ENCODE data around the gene KBTBD4.
A peak's percentile ranks its signal among the peaks of the same experiment; 100 is the strongest.

The KBTBD4 gene

DNA sequence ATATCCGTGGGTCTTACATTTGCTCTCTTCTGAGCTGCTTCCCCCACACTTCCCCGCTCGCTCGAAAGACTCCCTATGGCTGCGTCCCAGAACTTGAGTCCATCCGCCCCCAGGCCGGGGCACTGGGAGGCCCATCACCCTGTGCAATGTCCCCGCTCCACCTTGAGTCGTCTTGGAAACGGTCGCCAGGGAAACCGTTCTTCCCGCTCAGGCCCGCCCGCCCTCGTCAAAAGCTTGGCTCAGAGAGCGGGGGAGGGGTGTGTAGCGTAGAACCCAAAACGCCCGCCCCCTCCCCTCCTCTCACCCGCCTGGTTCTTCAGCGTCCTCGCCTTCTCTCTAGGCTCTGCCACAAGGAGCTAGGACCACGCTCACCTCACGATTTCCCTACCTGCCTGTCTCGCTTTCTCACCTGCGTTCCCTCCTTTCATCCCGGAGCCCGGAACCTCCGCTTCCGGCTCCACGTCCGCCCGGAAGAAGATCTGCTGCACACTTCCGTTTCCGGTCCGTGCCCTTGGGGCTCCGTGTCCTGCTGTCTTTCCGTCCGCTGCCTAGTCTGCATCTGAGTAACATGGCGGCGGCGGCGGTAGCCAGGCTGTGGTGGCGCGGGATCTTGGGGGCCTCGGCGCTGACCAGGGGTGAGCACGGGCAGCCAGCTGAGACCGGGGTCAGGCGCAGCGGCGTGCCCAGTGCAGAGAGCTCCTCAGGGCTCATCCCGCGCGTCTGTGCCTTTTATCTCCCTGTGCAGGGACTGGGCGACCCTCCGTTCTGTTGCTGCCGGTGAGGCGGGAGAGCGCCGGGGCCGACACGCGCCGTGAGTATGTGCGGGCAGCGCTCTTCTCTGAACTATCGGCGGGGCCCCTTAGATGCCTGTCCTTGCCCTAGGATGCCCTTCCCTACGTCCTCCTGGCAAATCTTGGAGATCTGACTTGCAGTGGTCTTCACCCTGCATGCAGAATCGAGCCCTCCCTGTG, at the start of gene KBTBD4, which contains the start of gene NDUFS3:
KBTBD4 (minus strand) TSS at position 447 of the 971 bp plus-strand sequence; CDS start at position 428, 19 bp downstream.
NDUFS3 (plus strand) TSS at position 551 of the 971 bp plus-strand sequence; CDS start at position 569, 18 bp downstream.
- DNase-seq = peak; percentile 88

- no peak for DNase-seq
Observed at GRCh38 chr11:47628026-47628425, 49.3 kb upstream of the KBTBD4 start.

GRCh38 chr11:47626234-47626633, 47.5 kb upstream of the KBTBD4 start:
- no peak for DNase-seq

DNA sequence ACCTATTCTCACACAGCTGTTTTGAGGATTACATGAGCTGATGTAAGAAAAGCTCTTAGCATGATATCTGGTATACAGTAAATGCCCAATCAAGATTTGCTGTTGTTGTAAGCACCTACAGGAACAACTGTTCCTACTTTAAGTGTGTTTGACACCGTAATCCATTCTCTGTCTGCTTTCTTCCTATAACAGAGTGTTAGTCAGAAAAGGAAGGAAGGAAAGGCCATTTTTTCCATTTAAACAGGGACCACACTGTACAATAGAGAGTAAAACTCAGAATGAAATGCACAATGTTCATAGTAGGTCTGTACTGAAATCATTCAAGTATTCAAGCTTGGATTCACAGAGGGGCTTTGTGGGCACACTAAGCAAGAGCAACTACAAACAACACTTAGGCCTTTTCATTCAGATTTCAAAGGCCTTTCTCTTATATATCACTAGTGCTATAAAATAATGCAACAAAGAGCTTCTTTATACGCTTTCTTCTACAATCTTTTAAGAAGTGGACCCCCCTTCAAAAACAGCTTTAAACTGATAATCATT, 42.1 kb upstream of the KBTBD4 start:
- no peak for DNase-seq

DNA sequence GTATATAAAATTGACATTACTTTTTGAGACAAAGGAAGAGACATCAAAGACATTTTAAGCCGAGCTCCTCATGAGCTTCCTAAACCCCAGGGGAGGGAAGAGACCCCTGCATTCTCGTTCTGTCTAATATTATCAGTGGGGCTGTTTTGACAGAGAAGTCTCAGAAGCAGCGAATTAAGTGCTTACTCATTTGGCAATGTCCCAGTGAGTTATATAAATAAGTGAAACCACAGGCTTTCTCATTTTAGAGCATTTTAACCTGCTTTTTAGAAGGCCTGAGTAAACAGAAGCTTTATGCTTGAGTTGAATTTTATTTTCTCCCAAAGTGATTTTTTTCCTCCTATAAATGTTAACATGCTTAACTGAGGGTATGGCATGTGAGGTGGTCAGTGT, 38.6 kb upstream of the KBTBD4 start:
- peak; percentile 71 for DNase-seq

- peak; percentile 62 for DNase-seq
Observed at GRCh38 chr11:47616726-47617416, 38.1 kb upstream of the KBTBD4 start.

DNA sequence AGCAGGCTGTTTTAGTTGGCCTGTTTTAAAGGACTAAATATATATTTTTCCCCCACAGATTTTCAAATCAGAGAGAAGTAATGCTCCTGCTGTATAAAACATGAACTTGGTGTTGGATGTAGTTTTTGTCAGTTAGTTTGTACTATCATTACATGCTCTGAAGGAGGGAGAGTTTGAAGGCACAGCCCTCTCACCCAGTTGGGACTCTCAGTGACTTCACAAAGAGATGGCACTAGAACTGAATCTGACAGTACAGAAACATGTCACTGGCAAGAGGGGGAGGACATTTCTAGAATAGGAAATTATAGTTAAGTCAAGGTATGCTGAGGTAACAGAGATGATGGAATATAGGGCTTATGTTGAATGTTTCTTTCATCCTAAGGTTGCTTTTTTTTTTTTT, 36.5 kb upstream of the KBTBD4 start:
- no peak for DNase-seq

GRCh38 chr11:47611348-47611794, 32.6 kb upstream of the KBTBD4 start:
- peak; percentile 76 for DNase-seq

DNA sequence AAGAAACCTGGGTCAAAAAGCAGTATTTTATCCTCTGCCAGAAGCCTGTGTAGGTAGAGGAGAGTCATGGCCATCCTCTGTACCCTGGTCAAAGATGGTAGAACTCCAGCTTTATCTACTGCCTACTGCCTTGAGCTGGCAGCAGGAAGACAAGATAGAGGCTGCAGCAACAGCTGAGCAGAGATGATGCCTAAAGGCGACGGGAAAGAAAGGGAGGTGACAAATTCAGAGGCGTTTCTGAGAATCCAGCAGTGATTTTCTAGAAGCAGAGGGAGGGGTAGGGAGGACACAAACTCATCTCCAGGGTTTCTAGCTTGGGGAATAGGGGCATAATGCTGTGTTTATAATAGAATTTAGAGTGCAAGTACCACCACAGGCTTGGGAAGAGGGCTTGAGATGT, 30.9 kb upstream of the KBTBD4 start:
- DNase-seq = no peak

- DNase-seq = no peak
Observed at GRCh38 chr11:47607380-47607779, 28.6 kb upstream of the KBTBD4 start.

DNA sequence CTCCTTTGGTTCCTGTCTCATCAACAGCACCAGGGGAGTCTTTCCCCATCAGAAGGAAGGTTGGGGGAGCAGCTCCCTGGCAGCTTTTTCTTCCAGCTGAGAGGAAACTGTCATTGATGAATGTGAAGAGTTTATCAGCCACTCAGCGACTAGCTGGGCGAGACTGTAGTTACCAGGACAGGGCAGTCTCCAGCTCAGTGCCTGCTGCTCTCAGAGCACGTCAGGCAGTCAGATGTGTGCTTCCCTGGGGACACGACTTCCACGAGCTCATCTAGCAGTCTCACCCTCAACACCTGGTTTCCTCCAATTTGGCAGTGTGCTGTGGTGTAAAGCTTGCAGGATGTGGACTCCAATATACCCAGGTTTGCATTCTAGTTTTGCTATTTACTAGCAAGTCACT, 28.0 kb upstream of the KBTBD4 start:
- no peak for DNase-seq

- no peak for DNase-seq
Observed at GRCh38 chr11:47605921-47606320, 27.2 kb upstream of the KBTBD4 start.

DNA sequence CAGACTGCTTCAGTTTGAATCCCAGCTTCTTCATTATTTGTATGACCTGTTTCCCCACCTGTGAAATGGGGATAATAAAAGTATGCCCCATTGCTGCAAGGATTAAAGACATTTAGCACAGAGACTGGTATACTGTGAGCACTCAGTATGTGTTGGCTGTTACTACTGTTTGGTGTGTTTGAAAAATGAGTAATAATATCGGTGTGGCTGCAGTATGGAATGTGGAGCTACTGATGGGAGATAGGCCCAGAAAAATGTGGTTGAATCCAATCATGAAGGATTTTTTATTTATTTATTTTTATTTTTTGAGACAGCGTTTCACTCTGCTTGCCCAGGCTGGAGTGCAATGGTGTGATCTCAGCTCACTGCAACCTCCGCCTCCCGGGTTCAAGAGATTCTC, 24.5 kb upstream of the KBTBD4 start:
- no peak for DNase-seq

DNA sequence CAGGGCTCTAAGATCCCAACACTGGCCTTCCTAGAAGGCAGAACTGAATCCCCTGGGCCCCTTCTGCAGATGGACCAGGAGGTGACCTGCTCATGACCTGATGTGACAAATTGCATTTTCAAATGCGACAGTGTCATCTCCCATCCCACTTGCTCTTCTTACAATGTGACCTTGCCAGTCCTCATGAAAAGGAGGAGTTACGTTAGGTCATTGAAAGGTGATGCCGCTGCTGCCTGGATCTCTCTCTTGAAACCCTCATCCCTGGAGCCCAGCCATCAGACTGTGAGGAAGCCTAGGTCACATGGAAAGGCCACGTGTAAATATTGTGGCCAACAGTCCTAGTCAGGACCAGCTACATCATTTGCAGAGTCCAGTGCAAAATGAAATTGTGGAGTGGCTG, 21.1 kb upstream of the KBTBD4 start:
- no peak for DNase-seq

DNA sequence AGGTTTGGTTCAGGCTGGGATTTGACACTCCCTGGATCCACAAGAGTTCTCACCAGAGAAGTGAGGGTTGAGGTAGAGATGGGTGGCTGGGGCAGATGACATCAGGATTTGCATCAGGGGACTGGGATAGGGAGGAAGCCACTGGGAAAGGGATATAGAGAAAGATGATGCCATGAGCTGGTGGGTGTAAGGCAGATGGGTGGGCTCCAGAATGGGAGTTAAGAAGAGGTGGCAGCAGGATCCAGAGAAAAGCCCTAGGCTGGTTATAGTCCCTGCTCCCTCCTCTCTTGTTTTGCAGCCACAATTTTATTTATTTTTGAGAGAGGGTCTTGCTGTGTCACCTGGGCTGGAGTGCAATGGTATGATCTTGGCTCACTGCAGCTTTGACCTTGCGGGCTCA, 17.2 kb upstream of the KBTBD4 start:
- DNase-seq = no peak

GRCh38 chr11:47595029-47595428, 16.3 kb upstream of the KBTBD4 start:
- DNase-seq = no peak

- DNase-seq = no peak
Observed at GRCh38 chr11:47593934-47594855, 15.4 kb upstream of the KBTBD4 start, which contains the start of gene C1QTNF4. TSS of gene C1QTNF4 (minus strand) at chr11:47594411. CDS start at chr11:47590810, 3,601 bp downstream.

DNA sequence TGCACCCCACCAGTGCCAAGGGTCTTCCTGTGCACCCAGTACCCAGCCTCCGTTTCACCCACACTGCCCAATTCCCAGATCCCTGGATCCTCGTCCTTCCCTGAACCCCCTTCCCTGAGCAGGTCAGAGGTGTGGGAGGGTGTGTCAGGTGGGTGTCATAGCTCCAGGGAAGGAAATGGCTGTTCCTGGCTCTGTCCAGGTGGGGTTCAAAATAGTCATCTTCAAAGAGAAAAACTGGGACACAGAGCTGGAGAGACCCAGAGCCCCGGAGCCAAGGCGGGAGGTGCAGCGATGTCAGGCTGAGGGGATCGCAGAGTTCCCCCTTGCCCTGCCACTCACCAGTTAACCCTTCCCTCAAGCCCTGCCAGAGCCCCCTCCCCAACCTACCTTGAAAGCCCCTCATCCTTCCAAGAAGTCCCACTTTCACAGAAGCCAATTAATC, 14.7 kb upstream of the KBTBD4 start:
- no peak for DNase-seq

- no peak for DNase-seq
Observed at GRCh38 chr11:47592970-47593369, 14.2 kb upstream of the KBTBD4 start.

DNA sequence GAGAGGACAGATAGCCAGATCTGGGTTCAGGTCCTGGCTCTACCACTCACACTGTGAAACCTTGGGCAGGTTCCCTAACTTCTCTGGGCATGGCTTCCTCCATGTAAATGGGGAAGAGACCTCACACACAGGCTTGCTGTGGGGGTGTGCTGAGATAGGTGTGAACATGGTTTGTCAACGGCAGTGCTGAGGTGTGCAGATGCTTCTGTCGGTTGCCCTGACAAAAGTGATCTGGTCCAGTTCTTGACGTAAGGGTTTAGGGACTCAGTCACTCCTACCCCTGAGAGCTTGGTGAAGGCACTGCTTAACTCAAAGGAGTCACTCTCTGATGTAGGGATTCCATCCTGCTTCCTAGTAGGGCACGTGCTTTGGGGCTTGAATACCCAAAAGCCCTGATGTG, 13.5 kb upstream of the KBTBD4 start:
- no peak for DNase-seq

- DNase-seq = no peak
Observed at GRCh38 chr11:47591764-47592163, 13.0 kb upstream of the KBTBD4 start.

Measured in RPMI8226 (cell line).